ENCODE results near the gene NDFIP1.

- TF ChIP-seq, protein P1, sequence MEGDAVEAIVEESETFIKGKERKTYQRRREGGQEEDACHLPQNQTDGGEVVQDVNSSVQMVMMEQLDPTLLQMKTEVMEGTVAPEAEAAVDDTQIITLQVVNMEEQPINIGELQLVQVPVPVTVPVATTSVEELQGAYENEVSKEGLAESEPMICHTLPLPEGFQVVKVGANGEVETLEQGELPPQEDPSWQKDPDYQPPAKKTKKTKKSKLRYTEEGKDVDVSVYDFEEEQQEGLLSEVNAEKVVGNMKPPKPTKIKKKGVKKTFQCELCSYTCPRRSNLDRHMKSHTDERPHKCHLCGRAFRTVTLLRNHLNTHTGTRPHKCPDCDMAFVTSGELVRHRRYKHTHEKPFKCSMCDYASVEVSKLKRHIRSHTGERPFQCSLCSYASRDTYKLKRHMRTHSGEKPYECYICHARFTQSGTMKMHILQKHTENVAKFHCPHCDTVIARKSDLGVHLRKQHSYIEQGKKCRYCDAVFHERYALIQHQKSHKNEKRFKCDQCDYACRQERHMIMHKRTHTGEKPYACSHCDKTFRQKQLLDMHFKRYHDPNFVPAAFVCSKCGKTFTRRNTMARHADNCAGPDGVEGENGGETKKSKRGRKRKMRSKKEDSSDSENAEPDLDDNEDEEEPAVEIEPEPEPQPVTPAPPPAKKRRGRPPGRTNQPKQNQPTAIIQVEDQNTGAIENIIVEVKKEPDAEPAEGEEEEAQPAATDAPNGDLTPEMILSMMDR (conservative IDR thresholded peaks at IDR 0.05; ENCODE audit: low read depth, low read length): no peak
- TF ChIP-seq EZH2 (IDR thresholded peaks at IDR 0.05; ENCODE audit: low read length, unreplicated experiment) (no peak), EZH2phosphoT487 (IDR thresholded peaks at IDR 0.05; ENCODE audit: borderline replicate concordance, low read length) (no peak)
These were observed 9.6 kb upstream of the NDFIP1 start for GRCh38 chr5:142098931-142099330.

All from PC-3 (cell line).